HG03064 (cell line): ENCODE measurements around the gene NUDT3.
"Not testable (repeated sequence)": the region's sequence is repeated elsewhere in the genome, so short reads cannot be mapped to it uniquely, and the experiment has no call there.

ENCODE experiments used
- ATAC-seq: cut with Tn5 transposase; IDR thresholded peaks from one replicate; pipeline ENCODE4 v1.9.1; 2021; ENCODE audit warnings: low read depth; ENCODE audit not compliant: unreplicated experiment

NUDT3 gene

GRCh38 chr6:34393191-34393965 lies 909 bp upstream of the NUDT3 start:
- no peak for ATAC-seq

DNA sequence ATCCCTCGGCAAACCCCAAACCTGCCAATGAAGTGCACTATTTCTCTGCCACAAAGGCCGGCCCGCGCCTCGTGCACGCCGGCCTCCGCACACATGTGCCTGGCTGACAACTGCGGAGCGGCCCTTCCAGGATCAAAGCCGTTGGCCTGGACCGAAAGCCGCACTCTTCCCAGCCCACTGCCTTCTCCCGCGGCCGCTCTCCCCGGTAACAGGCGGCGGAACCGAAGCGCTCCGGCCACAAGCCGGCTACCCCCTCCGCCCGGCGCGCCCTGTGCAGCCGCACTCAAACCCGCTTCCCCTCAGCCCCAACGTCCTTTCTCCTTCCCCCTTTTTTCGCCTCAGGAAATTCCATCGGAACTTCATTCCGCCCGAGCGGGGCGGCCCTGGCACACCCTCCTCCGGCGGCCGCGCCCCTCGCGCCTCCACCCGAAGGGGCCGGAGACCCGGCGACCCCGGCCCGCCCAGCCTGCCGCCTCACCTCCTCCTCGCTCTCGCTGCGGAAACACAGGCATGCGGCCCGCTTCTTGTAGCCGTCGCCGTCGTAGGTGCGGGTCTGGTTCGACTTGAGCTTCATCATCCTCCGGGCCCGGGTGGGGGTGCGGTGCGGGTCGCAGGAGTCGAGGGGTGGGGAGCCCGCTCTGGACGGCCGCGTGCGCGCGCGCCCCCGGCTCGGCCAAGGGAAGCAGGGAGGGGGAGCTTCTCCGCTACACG lies 528 bp downstream of the NUDT3 start:
- peak; percentile 37 for ATAC-seq

GRCh38 chr6:34391473-34391785 lies 1.0 kb downstream of the NUDT3 start:
- no peak for ATAC-seq

DNA sequence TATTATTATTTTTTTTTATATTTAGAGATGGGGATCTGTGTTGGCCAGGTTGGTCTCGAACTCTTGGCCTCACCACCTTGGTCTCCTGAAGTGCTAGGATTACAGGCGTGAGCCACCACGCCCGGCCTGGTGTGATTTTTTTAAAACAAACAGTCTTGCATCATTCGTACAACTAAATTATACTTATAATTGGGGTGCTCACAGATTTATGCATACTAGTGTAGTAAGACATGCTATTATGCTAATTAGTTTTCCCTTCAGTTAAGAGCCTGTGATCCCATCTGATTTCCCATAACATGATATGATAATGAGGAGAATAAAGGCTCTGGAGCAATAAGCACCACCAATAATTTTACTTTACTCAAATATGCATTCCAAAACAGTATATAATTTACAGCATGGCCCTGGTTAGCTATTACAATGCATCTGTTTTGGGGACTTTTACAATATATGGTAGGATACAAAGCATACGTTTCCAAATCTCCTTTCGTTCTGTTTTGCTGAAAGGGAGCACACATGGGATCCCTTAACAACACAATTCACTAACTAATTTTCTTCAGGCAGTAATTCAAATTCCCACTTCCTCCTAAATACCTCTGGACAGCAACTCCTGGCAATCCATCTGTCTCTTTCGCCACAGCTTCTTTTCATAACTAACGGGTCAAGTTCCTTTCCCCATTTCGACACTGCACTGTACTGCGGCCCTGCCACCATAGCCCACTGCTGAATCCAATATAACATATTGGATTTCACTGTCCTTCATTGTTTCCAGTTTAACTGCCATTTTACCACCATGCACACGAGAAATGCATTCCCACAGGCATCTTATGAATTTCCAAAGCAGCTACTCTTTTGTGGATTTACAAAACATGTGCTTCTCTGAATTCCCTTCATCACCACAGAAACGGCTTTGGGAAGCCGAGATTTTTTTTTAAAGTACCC lies 1.7 kb downstream of the NUDT3 start:
- no peak for ATAC-seq

DNA sequence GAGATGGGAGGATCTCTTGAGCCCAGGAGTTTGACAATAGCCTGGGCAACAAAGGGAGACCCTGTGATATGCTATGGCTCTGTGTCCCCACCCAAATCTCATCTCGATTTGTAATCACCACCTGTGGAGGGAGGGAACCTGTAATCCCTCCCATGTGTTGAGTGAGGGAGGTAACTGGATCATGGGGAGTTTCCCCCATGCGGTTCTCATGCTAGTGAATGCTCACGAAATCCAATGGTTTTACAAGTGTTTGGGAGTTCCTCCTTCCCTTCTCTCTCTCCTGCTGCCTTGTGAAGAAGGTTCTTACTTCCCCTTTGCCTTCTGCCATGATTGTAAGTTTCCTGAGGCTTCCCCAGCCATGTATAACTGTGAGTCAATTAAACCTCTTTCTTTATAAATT lies 3.4 kb downstream of the NUDT3 start:
- no peak for ATAC-seq

DNA sequence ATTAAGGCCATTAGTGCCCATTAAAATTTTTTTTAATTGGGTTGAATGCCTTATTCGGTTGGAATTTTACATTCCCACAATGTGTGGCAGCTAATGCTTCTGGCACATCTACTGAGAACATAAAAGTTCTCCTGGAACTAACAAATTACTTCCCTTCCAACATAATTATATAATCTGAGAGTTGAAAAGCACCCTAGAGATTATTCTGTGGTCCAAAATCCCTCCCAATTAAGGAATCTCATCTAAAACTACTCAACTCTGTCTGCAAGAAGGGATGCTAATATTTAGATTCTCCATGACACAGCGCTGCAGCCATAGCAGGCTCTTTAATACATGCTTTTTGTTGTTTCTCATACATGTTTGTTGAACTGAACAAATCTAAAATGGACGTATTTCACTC lies 4.0 kb downstream of the NUDT3 start:
- no peak for ATAC-seq

- no peak for ATAC-seq
Measured at GRCh38 chr6:34386316-34387137, 5.9 kb downstream of the NUDT3 start.

DNA sequence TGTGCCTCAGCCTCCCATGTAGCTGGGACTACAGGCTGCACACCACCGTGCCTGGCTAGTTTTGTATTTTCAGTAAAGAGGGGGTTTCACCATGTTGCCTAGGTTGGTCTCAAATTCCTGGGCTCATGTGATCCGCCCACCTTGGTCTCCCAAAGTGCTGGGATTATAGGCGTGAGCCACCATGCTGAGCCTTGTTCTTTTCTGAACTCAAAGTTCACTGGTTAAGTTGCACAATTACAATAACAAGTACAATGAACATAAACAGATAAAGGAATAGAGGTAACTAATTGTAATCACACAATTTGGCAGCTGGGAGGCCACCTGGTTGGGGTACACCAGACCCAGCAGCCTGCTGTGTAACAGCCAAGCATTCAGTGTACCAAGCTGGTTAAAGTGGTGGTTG lies 6.7 kb downstream of the NUDT3 start:
- ATAC-seq = no peak

GRCh38 chr6:34384321-34385153 lies 7.9 kb downstream of the NUDT3 start:
- no peak for ATAC-seq

- no peak for ATAC-seq
Measured at GRCh38 chr6:34383656-34384320, 8.7 kb downstream of the NUDT3 start.

GRCh38 chr6:34383161-34383631 lies 9.3 kb downstream of the NUDT3 start:
- ATAC-seq = no peak

DNA sequence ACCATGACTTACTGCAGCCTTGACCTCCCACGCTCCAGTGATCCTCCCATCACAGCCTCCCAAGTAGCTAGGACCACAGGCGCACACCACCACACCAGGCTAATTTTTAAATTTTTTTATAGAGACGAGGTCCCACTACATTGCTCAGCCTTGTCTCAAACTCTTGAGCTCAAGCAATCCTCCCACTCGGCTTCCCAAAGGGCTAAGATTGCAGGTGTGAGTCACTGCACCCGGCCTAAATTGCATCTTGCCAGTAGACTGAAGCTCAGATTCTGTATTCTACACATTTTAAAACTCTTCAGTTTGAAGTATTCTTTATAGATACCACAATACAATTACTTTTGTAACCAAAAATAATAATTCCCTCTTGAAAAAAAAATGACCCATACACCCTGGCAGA lies 11.4 kb downstream of the NUDT3 start:
- no peak for ATAC-seq

GRCh38 chr6:34378470-34378869 lies 14.0 kb downstream of the NUDT3 start:
- ATAC-seq = no peak

DNA sequence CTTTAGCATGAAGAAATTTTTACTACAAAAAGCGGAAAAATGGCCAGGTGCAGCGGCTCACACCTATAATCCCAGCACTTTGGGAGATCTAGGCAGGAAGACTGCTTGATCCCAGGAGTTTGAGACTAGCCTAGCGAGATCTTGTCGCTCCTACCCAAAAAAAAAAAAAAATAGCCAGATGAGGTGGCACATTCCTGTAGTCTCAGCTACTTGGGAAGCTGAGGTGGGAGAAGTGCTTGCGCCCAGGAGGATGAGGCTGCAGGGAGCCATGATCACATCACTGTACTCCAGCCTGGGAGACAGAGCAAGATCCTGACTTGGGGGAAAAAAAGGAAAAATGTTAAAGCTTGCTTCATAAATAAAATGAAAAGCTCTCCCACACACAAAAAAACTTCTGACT lies 14.5 kb downstream of the NUDT3 start:
- ATAC-seq = no peak

GRCh38 chr6:34377571-34377970 lies 14.9 kb downstream of the NUDT3 start:
- not testable (repeated sequence) for ATAC-seq

DNA sequence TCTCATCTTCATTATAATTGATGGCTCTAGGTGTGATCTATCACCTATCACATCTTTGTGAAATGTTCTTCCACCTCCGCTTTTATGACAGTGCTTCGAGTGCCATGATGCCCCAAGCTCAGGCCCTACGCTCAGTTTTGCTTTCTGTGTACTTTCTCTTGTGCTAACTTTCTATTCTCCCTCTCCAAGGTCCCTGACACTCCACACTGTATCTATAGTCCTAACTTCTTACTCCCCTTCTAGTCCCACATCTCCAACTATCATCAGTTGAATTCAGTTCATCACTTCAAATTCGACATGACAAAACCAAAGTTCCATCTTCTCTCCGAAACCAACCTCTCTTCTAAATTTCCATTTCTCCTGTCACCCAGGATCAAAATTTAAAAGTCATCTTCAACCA lies 16.6 kb downstream of the NUDT3 start:
- ATAC-seq = no peak

DNA sequence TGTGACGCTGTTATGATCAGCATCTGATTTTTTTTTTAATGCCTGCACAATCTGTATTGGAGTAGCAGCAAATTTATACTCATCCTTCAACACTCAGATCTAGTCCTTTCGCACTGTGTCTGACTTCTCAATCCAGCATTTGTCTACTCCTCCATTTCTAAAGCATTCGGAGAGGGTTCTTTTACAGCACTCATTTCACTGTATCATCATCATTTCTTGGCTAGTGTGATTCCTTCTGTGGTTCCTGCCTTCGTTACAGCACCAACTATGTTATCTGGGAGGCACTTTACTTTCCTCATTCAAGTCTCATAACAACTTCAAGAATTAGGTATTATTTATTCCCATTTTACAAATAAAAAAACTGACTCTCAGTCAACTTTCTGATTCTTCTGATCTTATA lies 18.0 kb downstream of the NUDT3 start:
- ATAC-seq = no peak

- ATAC-seq = no peak
Measured at GRCh38 chr6:34374069-34374468, 18.4 kb downstream of the NUDT3 start.

DNA sequence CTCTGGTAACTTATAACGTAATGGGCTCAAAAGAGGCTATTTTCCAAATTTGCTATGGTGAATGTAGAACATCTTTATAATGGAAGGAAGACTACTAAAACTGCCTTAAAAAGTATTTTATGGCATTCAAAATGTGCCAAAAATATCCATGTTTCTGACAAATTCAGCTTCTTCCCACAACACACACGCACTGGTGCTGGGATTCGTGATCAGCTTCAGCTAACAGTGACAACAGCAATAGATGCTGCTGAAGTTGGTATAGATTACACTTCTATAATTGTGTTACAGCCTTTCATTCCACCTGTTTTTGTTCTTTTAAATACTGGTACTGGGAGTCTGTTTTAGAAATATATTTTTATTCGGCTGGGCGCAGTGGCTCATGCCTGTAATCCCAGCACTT lies 19.0 kb downstream of the NUDT3 start:
- no peak for ATAC-seq
